ENCODE measurements around the gene SEMA6A. TPM values are rescaled to one million over a fixed set of nuclear protein-coding genes. Genes with fewer than 3 reads are reported as not detected.

SEMA6A gene
- polyA plus RNA-seq, 2 of the 4 experiments (the other 2 are of a cell fraction), result 0.01 TPM; not detected in 1

- Histone ChIP-seq H3K9me3 (no peaks in the 10 kb centered on the region), H3K4me1 (no peaks in the 10 kb centered on the region), H3K4me3 (no peak overlapping the region), H3K4me2 (no peak overlapping the region), H3K27ac (no peak overlapping the region)
- no peak for TF ChIP-seq HOXB13 (CRISPR knock-in tag; IDR thresholded peaks at IDR 0.05; ENCODE audit: low read depth)
- TF ChIP-seq REST (IDR thresholded peaks at IDR 0.05), result no peak
- no peak for TF ChIP-seq BCL3 (IDR thresholded peaks at IDR 0.05)
- TF ChIP-seq HDAC2 (IDR thresholded peaks at IDR 0.05), result no peak
- TF ChIP-seq MAZ (IDR thresholded peaks at IDR 0.05; ENCODE audit: borderline replicate concordance, low read depth, low read length), result no peak
- no peak for TF ChIP-seq KDM1A (IDR thresholded peaks at IDR 0.05; ENCODE audit: low read depth)
- no peak for TF ChIP-seq E2F6 (IDR thresholded peaks at IDR 0.05; ENCODE audit: borderline replicate concordance, low read depth)
- no peak for TF ChIP-seq RFX5 (IDR thresholded peaks at IDR 0.05)
- TF ChIP-seq FOSL2 (IDR thresholded peaks at IDR 0.05), result no peak
- no peak for TF ChIP-seq FOSL2 (CRISPR knock-in tag; IDR thresholded peaks at IDR 0.05)
- DNase-seq (ENCODE audit: low read depth in 1 of 2, low spot score in 1 of 2) (no peak), FAIRE-seq (no peak), ATAC-seq (no peak)
- ChIA-PET POLR2A (no interaction called here), CTCF (no interaction called here)
Observed at GRCh38 chr5:116437922-116438578, 136.6 kb downstream of the SEMA6A start.

- H3K4me2 ChIP-seq, result no peak overlapping the region
- H3K27ac ChIP-seq, result no peak overlapping the region
- no peak for ATAC-seq
- FAIRE-seq, result no peak
- no peaks in the 10 kb centered on the region for H3K9me3 ChIP-seq
- TF ChIP-seq E2F6 (IDR thresholded peaks at IDR 0.05; ENCODE audit: borderline replicate concordance, low read depth) (no peak), ZFP36 (IDR thresholded peaks at IDR 0.05; ENCODE audit: borderline replicate concordance, partially characterized antibody) (no peak), JUN (IDR thresholded peaks at IDR 0.05) (no peak)
- H3K4me1 ChIP-seq, result no peaks in the 10 kb centered on the region
- ChIA-PET POLR2A (no interaction called here), CTCF (no interaction called here)
- DNase-seq (ENCODE audit: low read depth in 1 of 2, low spot score in 1 of 2), result no peak
- 60% methylated on average over 6 of the region's 6 CpGs for WGBS (ENCODE audit: missing lambda C conversion rate)
- H3K4me3 ChIP-seq, result no peak overlapping the region
Observed at GRCh38 chr5:116437351-116437705, 137.3 kb downstream of the SEMA6A start.

- 39% methylated on average over 5 of the region's 5 CpGs for WGBS (ENCODE audit: missing lambda C conversion rate)
- DNase-seq (ENCODE audit: low read depth in 1 of 2, low spot score in 1 of 2) (no peak), FAIRE-seq (no peak), ATAC-seq (no peak)
- TF ChIP-seq SREBF2 (IDR thresholded peaks at IDR 0.05), result no peak
- POLR2A ChIA-PET, result no interaction called here
- no peaks in the 10 kb centered on the region for H3K9me3 ChIP-seq
- no peak overlapping the region for H3K4me3 ChIP-seq
- H3K27ac ChIP-seq, result no peak overlapping the region
- CTCF ChIA-PET, result no interaction called here
- no peaks in the 10 kb centered on the region for H3K4me1 ChIP-seq
- no peak overlapping the region for H3K4me2 ChIP-seq
Observed at GRCh38 chr5:116436674-116437350, 137.8 kb downstream of the SEMA6A start.

Data from A549 (cell line).